ENCODE results near the gene RALA. TPM values are rescaled to one million over a fixed set of nuclear protein-coding genes. Genes with fewer than 3 reads are reported as not detected.

RALA gene
- total RNA-seq, 1 experiment from 2014 or later: 14.7 TPM

GRCh38 chr7:39624935-39625694, 1.7 kb downstream of the RALA start:
- Histone ChIP-seq H3K36me3 (peaks cover 10% of the 10 kb centered on the region), H3K9me3 (no peaks in the 10 kb centered on the region), H3K4me3 (peak overlapping the region; percentile 85), H3K27me3 (no peaks in the 10 kb centered on the region)
- no peak for DNase-seq

GRCh38 chr7:39631736-39632308, 8.4 kb downstream of the RALA start:
- Histone ChIP-seq H3K9me3 (no peaks in the 10 kb centered on the region), H3K27me3 (no peaks in the 10 kb centered on the region), H3K36me3 (peaks cover 24% of the 10 kb centered on the region), H3K4me3 (no peak overlapping the region)
- no peak for DNase-seq

GRCh38 chr7:39633563-39634477, 10.4 kb downstream of the RALA start:
- H3K27me3 ChIP-seq: no peaks in the 10 kb centered on the region
- no peak for DNase-seq
- H3K4me3 ChIP-seq: no peak overlapping the region
- no peaks in the 10 kb centered on the region for H3K9me3 ChIP-seq
- H3K36me3 ChIP-seq: peaks cover 31% of the 10 kb centered on the region

GRCh38 chr7:39634478-39634805, 11.1 kb downstream of the RALA start:
- DNase-seq: no peak
- no peak overlapping the region for H3K4me3 ChIP-seq
- H3K36me3 ChIP-seq: peaks cover 29% of the 10 kb centered on the region
- H3K9me3 ChIP-seq: no peaks in the 10 kb centered on the region
- no peaks in the 10 kb centered on the region for H3K27me3 ChIP-seq

GRCh38 chr7:39637400-39637799, 14.0 kb downstream of the RALA start:
- DNase-seq: no peak

GRCh38 chr7:39637963-39638485, 14.7 kb downstream of the RALA start:
- DNase-seq: no peak
- no peak overlapping the region for H3K4me3 ChIP-seq
- no peaks in the 10 kb centered on the region for H3K9me3 ChIP-seq
- H3K36me3 ChIP-seq: peaks cover 13% of the 10 kb centered on the region
- no peaks in the 10 kb centered on the region for H3K27me3 ChIP-seq

More at GRCh38 chr7:39637400-39637799, 14.0 kb downstream of the RALA start:
- H3K4me3 ChIP-seq: no peak overlapping the region
- H3K36me3 ChIP-seq: peaks cover 15% of the 10 kb centered on the region
- H3K9me3 ChIP-seq: no peaks in the 10 kb centered on the region
- H3K27me3 ChIP-seq: no peaks in the 10 kb centered on the region

GRCh38 chr7:39642896-39643295, 19.5 kb downstream of the RALA start:
- Histone ChIP-seq H3K27me3 (no peaks in the 10 kb centered on the region), H3K9me3 (no peaks in the 10 kb centered on the region), H3K4me3 (no peak overlapping the region), H3K36me3 (no peaks in the 10 kb centered on the region)
- DNase-seq: no peak

GRCh38 chr7:39644170-39644569, 20.8 kb downstream of the RALA start:
- H3K4me3 ChIP-seq: no peak overlapping the region
- H3K36me3 ChIP-seq: no peaks in the 10 kb centered on the region
- no peak for DNase-seq
- H3K27me3 ChIP-seq: no peaks in the 10 kb centered on the region
- no peaks in the 10 kb centered on the region for H3K9me3 ChIP-seq

GRCh38 chr7:39645482-39646407, 22.4 kb downstream of the RALA start:
- Histone ChIP-seq H3K9me3 (no peaks in the 10 kb centered on the region), H3K4me3 (no peak overlapping the region), H3K27me3 (no peaks in the 10 kb centered on the region), H3K36me3 (no peaks in the 10 kb centered on the region)
- no peak for DNase-seq

- no peaks in the 10 kb centered on the region for H3K36me3 ChIP-seq
- no peaks in the 10 kb centered on the region for H3K9me3 ChIP-seq
- no peak overlapping the region for H3K4me3 ChIP-seq
- no peaks in the 10 kb centered on the region for H3K27me3 ChIP-seq
- DNase-seq: no peak
Measured at GRCh38 chr7:39647816-39648215, 24.4 kb downstream of the RALA start.

- 0 out of 2 replicates have a peak, but pooled peaks cover 4% of the 10 kb centered on the region for H3K36me3 ChIP-seq
- H3K27me3 ChIP-seq: no peaks in the 10 kb centered on the region
- H3K9me3 ChIP-seq: no peaks in the 10 kb centered on the region; the same call in 1 of the 2 replicates
- peak; percentile 85 for DNase-seq
- peak overlapping the region; percentile 15 for H3K4me3 ChIP-seq
Measured at GRCh38 chr7:39650676-39651075, 27.3 kb downstream of the RALA start.

- Histone ChIP-seq H3K9me3 (no peaks in the 10 kb centered on the region; the same call in 1 of the 2 replicates), H3K27me3 (no peaks in the 10 kb centered on the region), H3K36me3 (0 out of 2 replicates have a peak, but pooled peaks cover 4% of the 10 kb centered on the region), H3K4me3 (peak overlapping the region; percentile 15; the same call in 1 of the 2 replicates)
- DNase-seq: no peak
Measured at GRCh38 chr7:39651265-39651664, 27.9 kb downstream of the RALA start.

- Histone ChIP-seq H3K4me3 (no peak overlapping the region), H3K27me3 (no peaks in the 10 kb centered on the region), H3K36me3 (peaks cover 12% of the 10 kb centered on the region; the same call in 1 of the 2 replicates), H3K9me3 (peaks cover 2% of the 10 kb centered on the region)
- DNase-seq: no peak
Measured at GRCh38 chr7:39656415-39656814, 33.0 kb downstream of the RALA start.

GRCh38 chr7:39659356-39660013, 36.1 kb downstream of the RALA start:
- peaks cover 19% of the 10 kb centered on the region for H3K36me3 ChIP-seq
- DNase-seq: no peak
- peaks cover 4% of the 10 kb centered on the region for H3K9me3 ChIP-seq
- no peaks in the 10 kb centered on the region for H3K27me3 ChIP-seq
- H3K4me3 ChIP-seq: no peak overlapping the region

GRCh38 chr7:39661960-39662359, 38.6 kb downstream of the RALA start:
- H3K27me3 ChIP-seq: no peaks in the 10 kb centered on the region
- DNase-seq: no peak
- H3K4me3 ChIP-seq: no peak overlapping the region
- H3K9me3 ChIP-seq: peaks cover 4% of the 10 kb centered on the region
- peaks cover 17% of the 10 kb centered on the region for H3K36me3 ChIP-seq
